ENCODE results near the gene RSBN1L.

The RSBN1L gene

GRCh38 chr7:77687747-77688144 is 8.5 kb upstream of the RSBN1L start:
- no peak overlapping the region for H3K4me3 ChIP-seq (ENCODE audit: low read length)
- no peak for TF ChIP-seq CTCF (conservative IDR thresholded peaks at IDR 0.05; ENCODE audit: low read length)
- no peak for DNase-seq (ENCODE audit: low read depth)

GRCh38 chr7:77690289-77690688 is 6.0 kb upstream of the RSBN1L start:
- no peak overlapping the region for H3K4me3 ChIP-seq (ENCODE audit: low read length)
- TF ChIP-seq CTCF (conservative IDR thresholded peaks at IDR 0.05; ENCODE audit: low read length): no peak
- no peak for DNase-seq (ENCODE audit: low read depth)

GRCh38 chr7:77691892-77692491 is 4.3 kb upstream of the RSBN1L start:
- no peak for DNase-seq (ENCODE audit: low read depth)
- TF ChIP-seq CTCF (conservative IDR thresholded peaks at IDR 0.05; ENCODE audit: low read length): no peak

GRCh38 chr7:77693830-77694583 is 2.3 kb upstream of the RSBN1L start:
- no peak for TF ChIP-seq CTCF (conservative IDR thresholded peaks at IDR 0.05; ENCODE audit: low read length)

More at GRCh38 chr7:77691892-77692491, 4.3 kb upstream of the RSBN1L start:
- H3K4me3 ChIP-seq (ENCODE audit: low read length): no peak overlapping the region

GRCh38 chr7:77696643-77697534 is 630 bp downstream of the RSBN1L start:
- peak overlapping the region; percentile 98 for H3K4me3 ChIP-seq (ENCODE audit: low read length)
- TF ChIP-seq CTCF (conservative IDR thresholded peaks at IDR 0.05; ENCODE audit: low read length): no peak
- DNase-seq (ENCODE audit: low read depth): peak; percentile 38

More at GRCh38 chr7:77693830-77694583, 2.3 kb upstream of the RSBN1L start:
- H3K4me3 ChIP-seq (ENCODE audit: low read length): no peak overlapping the region
- no peak for DNase-seq (ENCODE audit: low read depth)

GRCh38 chr7:77697535-77697831 is 1.2 kb downstream of the RSBN1L start:
- peak; percentile 38 for DNase-seq (ENCODE audit: low read depth)
- peak overlapping the region; percentile 98 for H3K4me3 ChIP-seq (ENCODE audit: low read length)
- no peak for TF ChIP-seq CTCF (conservative IDR thresholded peaks at IDR 0.05; ENCODE audit: low read length)
